Measurements from ENCODE around the gene SMAP1.

- TF ChIP-seq CTCF (IDR thresholded peaks at IDR 0.05) = no peak
- TF ChIP-seq POLR2A (IDR thresholded peaks at IDR 0.05) = no peak
Measured at GRCh38 chr6:70886661-70887060, 219.0 kb downstream of the SMAP1 start.

Data from adrenal gland (tissue), 5 donors.